Stimulated activated CD8-positive, alpha-beta memory T cell treated with anti-CD3 and anti-CD28 coated beads, Interleukin-4, amount 100 ng/mL, for 24 hours (primary cell): ENCODE measurements around the gene SALL3.
A peak's percentile ranks its signal among the peaks of the same experiment; 100 is the strongest.
"Not testable (repeated sequence)": the region's sequence is repeated elsewhere in the genome, so short reads cannot be mapped to it uniquely, and the experiment has no call there.

ENCODE experiments used
- DNase-seq: peaks from one replicate; pipeline ENCODE4 v3.0.0-alpha.2; 2020; ENCODE audit warnings: low read depth

SALL3 gene

GRCh38 chr18:78979730-78980278 is at the start of gene SALL3:
TSS of gene SALL3 (plus strand) at chr18:78979818. CDS start at chr18:78980275, 457 bp downstream.
- no peak for DNase-seq

GRCh38 chr18:78932281-78932680 is 47.3 kb upstream of the SALL3 start:
- DNase-seq: no peak

GRCh38 chr18:78934003-78934402 is 45.6 kb upstream of the SALL3 start:
- no peak for DNase-seq

GRCh38 chr18:78934551-78935225 is 44.9 kb upstream of the SALL3 start:
- no peak for DNase-seq

DNA sequence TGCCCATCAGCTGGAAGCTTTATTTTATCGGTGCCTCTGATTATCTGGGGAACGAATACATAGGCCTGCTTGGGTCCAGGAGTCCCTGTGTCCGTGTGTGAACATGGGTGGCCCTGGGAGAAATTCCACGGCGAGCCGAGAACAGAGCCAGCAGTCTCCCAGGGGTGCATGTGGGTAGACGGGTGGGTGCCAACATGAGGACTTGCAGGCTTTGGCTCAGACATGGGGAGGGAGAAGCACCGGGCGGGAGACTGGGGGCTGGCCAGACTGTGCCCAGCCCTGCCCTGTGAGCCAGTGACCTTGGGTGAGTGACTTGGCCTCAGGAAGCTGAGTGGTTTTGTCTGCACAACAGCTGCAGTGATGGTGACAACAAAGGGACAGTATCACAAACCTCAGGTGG is 44.2 kb upstream of the SALL3 start:
- DNase-seq: no peak

DNA sequence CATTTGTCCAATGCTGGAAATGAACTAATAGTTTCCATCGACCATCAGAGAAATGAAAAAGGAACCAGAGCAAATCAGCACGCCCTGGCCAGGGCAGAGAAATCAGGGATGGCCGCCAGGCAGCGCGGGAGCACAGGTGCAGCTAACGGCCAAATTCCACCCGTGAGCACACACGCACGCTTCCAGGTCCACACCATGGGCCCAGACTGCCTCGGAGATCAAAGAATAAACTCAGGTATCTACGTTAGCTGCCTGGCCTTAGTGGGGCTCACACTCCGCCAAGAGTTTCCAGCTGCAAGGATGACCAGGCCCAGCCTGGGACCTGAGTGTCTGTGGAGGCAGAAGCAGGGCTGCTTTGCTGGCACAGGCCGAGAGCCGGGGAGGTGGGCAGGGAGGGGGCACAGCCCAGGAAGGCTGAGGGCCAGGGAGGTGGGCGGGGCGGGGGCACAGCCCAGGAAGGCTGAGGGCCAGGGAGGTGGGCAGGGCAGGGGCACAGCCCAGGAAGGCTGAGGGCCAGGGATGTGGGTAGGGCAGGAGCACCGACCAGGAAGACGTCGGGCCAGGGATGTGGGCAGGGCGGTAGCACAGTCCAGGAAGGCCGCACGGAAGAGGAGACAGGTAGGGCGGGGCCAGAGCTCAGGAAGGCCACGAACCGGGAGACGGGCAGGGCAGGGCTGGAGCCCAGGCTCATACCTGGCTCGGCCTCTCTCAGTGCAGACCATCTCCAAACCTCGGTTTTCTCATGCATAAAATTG is 43.2 kb upstream of the SALL3 start:
- no peak for DNase-seq

- DNase-seq: no peak
These were observed 42.5 kb upstream of the SALL3 start for GRCh38 chr18:78937166-78937565.

GRCh38 chr18:78939105-78939504 is 40.5 kb upstream of the SALL3 start:
- peak; percentile 8 for DNase-seq

GRCh38 chr18:78939734-78940494 is 39.7 kb upstream of the SALL3 start:
- no peak for DNase-seq

DNA sequence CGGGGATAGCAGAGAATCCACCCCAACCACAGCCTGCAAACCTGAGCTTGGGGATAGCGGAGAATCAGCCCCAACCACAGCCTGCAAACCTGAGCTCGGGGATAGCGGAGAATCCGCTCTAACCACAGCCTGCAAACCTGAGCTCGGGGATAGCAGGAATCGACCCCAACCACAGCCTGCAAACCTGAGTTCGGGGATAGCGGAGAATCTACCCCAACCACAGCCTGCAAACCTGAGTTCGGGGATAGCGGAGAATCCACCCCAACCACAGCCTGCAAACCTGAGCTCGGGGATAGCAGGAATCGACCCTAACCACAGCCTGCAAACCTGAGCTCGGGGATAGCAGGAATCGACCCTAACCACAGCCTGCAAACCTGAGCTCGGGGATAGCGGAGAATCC is 37.4 kb upstream of the SALL3 start:
- DNase-seq: not testable (repeated sequence)

DNA sequence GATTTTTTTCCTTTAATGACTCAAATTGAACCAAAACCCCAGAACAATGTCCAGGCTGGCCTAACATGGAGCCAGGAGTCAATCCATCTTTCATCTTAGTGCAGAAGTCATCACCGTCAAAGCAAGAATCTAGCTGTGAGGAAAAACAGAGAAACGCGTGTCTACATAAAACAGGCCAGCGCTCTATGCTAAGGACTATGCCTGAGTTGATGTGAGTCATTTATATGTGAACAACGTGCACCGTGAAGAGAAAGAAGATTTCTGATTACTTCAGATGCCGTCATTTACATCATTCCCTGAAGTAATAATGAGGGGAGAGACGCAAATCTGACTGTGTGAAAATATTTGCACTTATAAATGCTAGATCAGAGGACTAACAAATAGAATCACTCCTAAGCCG is 34.0 kb upstream of the SALL3 start:
- DNase-seq: no peak

DNA sequence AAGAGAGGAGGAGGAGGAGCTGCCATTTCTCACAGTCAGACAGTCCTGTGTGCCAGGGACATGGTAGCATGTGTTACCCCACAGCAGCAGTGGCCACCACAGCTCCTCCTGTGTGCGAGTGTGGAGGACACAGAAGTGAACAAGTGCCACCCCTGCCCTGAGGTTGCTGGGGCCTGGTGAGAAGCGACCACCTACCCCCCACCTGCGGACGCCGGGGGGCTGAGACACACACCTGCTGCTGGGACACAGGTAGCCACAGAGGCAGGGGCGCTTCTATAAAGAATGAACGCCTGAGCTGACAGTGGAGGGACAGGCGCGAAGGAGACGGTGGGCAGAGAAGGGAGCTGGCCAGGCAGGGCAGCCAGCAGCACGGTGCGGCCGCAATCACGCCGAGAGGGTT is 32.3 kb upstream of the SALL3 start:
- DNase-seq: no peak

DNA sequence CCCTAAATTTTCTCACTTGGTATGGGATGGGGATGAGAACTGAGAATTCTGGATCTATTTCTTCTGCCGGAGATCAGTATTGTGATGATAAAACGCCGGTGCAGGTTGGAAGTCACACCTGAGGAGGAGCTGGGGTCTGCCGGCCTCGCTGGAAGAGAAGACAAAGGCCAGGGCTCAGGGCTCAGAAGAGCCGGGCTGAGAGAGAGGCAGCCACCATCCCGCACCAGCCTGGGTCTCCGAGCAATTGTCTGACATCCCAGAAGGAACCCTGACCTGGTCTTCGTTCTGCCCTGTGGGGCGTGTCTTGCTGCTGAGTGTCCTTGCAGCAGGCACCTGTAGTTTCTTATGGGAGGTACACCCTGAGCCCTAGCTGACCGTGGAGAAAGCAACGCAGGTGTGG is 31.4 kb upstream of the SALL3 start:
- DNase-seq: no peak

DNA sequence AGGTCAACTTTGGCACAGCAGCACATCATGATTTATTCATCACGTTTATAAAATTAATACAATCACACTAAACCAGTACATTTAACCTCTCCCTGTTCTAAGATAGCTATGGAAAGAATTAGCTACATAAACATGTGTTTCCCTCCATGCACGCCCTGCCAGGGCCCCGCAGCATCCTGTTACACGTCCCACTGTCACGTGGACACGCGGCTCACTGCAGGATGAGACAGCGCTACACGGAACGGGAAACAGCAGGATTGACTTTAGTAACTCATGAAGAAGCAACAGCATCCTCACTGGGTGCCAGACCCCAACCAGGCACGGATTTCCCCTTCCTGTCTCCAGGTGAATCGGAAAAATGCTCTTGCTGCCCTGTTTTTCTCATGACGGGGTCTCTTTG is 30.9 kb upstream of the SALL3 start:
- DNase-seq: no peak

DNA sequence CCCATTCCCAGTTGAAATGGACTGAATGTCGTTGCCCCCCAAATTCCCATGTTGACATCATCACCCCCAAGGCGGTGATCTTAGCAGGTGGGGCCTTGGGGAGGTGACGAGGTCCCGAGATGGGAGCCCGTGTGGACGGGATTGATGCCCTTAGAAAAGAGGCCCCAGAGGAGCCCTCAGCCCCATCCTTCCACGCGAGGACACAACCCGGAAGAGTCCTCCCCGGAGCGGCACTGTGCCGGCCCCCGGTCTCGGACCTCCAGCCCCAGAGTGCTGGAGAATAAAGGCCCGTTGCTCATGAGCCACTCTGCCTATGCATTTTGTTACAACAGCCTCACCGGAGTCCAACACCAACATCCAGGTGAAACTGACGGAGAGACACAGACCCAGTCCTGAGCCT is 30.4 kb upstream of the SALL3 start:
- DNase-seq: no peak

DNA sequence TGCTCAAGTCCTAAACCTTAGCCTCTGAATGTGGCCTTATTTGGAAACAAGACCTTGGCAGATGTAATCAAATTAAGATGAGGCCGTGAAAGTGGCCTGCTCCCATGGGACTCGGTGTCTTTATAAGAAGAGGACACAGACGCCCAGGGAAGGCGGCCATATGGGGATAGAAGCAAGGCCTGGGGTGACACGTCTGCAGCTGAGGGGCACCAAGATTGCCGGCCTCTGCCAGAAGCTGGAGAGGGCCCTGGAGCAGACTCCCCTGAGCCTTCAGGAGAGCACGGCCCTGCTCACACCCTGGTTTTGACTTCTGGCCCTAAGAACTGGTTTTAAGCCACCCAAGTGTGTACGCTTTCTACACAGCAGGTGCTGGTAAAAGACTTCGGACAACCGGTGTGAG is 29.2 kb upstream of the SALL3 start:
- no peak for DNase-seq

DNA sequence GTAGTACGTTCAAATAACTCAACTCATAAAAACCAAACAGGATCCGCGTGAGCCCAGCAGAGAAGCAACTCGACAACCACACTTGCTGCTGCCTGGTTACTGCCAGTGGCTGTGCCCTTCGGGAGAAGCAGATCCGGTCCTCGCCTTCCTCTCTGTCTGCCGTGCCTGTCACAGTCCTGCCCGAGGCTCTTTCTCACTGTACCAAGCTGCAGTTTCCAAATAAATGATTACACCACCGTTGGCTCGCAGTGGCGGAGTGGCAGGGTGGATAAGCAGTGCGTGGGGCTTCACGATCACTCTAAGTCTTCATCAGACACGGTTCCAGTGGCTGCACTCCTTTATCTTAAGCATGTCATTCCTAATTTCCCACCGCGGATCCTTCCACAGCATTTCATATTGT is 26.1 kb upstream of the SALL3 start:
- DNase-seq: no peak

DNA sequence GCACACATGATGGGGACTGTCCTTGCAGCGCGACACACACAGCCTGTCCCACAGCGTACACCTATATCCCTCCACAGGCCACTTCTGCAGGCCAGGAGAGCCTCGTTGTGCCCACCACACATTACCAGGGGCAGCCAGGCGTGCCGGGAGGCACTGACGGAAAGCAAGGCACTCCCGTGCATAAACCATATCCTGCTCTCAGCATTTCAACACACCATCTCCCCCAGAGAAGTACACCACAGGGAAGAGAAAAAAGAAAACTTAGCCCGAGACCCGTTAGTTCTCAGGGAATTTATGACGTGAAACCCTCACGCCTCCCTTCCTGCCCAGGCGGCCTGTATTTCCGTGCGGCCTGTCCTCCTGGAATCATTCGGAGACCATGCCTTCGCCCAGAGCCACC is 24.6 kb upstream of the SALL3 start:
- DNase-seq: no peak

- DNase-seq: no peak
These were observed 22.5 kb upstream of the SALL3 start for GRCh38 chr18:78957140-78957539.

- DNase-seq: no peak
These were observed 18.9 kb upstream of the SALL3 start for GRCh38 chr18:78960709-78961108.

DNA sequence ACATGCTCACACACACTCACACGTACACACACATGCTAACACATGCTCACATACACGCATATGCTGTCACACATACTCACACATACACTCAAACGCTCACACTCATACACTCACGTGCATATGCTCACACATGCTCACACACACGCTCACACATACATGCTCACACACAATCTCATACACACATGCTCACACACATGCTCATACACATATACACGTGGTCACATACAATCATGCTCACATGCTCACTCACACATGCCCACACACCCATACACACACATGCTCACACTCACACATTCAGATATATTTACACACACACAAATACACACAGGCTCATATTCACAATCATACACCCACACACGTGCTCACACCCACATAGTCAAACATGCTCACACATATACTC is 17.5 kb upstream of the SALL3 start:
- no peak for DNase-seq

DNA sequence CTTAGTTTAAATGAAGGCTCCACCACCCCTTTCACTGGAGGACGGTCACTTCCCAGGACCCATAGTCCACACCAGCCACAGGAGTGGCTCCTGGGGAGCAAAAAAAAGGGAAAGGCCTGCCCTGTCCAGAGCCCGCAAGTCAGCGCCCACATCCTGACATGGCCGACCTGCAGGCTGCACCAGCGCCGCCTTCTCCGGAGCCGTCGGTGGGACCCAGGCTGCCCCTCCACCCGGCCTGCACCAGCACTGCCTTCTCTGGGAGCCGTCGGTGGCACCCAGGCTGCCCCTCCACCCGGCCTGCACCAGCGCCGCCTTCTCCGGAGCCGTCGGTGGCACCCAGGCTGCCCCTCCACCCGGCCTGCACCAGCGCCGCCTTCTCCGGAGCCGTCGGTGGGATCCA is 14.9 kb upstream of the SALL3 start:
- not testable (repeated sequence) for DNase-seq

- DNase-seq: no peak
These were observed 14.4 kb upstream of the SALL3 start for GRCh38 chr18:78965260-78965659.
